NB4 (cell line): Measurements from ENCODE around the gene TMEM109.

Experiments used
- DNase-seq: peaks from one replicate; pipeline ENCODE4 v3.0.0; 2010; ENCODE audit warnings: low read depth
- H3K4me3 ChIP-seq: one replicate; pipeline ENCODE4 v1.5.1; 2011; ENCODE audit warnings: mild to moderate bottlenecking, low read depth, low read length, moderate library complexity
- MYC ChIP-seq: IDR thresholded peaks from 2 replicates; pipeline ENCODE4 v1.6.1; 2011; ENCODE audit warnings: low read depth, low read length
- POLR2A ChIP-seq: IDR thresholded peaks from 2 replicates; pipeline ENCODE4 v1.6.1; 2011; ENCODE audit warnings: mild to moderate bottlenecking; ENCODE audit not compliant: insufficient read length; ENCODE audit errors: extremely low read depth
- TF ChIP-seq, protein P1 (sequence below): IDR thresholded peaks from 2 replicates; pipeline ENCODE4 v1.6.1; 2011; ENCODE audit warnings: low read depth, low read length
- TF ChIP-seq, protein P2 (sequence below): IDR thresholded peaks from one replicate; pipeline ENCODE4 v1.5.1; 2012; ENCODE audit warnings: low read depth, low read length

The TMEM109 gene

DNA sequence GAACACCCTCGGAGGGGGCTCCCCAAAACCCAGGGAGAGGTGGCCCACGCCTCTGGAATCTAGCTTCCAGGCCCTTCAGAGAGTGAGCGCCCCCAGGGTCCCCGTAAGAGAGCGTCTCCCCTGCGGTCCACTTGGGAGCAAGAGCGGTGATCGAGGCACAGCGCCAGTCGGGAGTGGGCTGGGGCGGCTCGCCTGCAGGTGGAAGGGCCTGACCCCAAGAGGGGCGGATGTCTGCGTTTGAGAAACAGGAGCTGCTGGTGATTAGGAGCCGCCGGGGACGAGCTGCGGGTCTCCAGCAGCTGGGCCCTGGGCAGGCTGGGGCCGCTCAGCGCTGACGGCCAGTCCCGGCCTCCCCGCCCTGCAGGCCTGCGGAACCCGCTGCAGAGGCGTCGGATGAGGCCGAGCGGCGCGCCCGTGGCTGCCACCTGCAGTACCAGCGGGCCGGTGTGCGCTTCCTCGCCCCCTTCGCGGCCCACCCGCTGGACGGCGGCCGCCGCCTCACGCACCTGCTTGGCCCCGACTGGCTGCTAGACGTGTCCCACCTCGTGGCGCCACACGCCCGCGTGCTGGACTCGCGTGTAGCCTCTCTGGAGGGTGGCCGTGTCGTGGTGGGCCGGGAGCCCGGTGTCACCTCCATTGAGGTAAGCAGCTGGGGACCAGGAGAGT is 20.3 kb downstream of the TMEM109 start:
- TF ChIP-seq MYC: no peak
- TF ChIP-seq, protein P1, sequence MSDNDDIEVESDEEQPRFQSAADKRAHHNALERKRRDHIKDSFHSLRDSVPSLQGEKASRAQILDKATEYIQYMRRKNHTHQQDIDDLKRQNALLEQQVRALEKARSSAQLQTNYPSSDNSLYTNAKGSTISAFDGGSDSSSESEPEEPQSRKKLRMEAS: no peak
- no peak for TF ChIP-seq POLR2A
- TF ChIP-seq, protein P2, sequence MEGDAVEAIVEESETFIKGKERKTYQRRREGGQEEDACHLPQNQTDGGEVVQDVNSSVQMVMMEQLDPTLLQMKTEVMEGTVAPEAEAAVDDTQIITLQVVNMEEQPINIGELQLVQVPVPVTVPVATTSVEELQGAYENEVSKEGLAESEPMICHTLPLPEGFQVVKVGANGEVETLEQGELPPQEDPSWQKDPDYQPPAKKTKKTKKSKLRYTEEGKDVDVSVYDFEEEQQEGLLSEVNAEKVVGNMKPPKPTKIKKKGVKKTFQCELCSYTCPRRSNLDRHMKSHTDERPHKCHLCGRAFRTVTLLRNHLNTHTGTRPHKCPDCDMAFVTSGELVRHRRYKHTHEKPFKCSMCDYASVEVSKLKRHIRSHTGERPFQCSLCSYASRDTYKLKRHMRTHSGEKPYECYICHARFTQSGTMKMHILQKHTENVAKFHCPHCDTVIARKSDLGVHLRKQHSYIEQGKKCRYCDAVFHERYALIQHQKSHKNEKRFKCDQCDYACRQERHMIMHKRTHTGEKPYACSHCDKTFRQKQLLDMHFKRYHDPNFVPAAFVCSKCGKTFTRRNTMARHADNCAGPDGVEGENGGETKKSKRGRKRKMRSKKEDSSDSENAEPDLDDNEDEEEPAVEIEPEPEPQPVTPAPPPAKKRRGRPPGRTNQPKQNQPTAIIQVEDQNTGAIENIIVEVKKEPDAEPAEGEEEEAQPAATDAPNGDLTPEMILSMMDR: no peak
- H3K4me3 ChIP-seq: no peak overlapping the region
- no peak for DNase-seq

DNA sequence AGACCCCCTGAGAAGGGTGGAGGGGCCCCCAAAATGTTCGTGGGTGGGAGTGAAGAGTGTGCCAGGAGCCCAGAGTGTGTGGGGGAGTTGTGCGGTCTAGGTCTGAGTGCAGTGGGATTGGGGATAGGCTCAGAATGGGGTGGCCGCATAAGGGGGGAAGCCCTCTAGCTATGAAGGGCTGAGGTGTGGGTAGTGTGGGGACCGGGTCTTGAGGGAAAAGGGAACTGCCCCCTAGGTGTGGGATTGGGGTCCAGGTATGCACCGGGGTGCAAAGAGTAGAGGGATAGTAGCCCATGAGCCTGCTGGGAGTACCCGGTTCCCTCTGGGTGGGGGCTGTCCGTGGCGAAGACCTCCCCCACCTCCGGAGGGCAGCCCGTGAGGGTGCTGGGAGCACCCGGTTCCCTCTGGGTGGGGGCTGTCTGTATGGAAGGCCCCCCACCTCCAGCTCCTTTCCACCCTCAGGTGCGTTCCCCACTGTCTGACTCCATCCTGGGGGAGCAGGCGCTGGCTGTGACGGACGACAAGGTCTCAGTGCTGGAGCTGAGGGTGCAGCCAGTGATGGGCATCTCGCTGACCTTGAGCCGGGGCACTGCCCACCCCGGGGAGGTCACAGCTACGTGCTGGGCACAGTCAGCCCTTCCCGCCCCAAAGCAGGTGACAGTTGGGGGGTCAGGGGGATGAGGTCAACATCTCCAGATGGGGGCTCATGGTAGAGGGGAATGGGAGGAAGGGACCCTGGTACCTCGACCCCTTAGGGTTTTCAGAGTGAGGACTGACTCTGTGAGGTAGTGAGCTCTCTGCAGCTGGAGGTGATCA is 21.0 kb downstream of the TMEM109 start:
- no peak for DNase-seq
- TF ChIP-seq, protein P1: no peak
- TF ChIP-seq, protein P2: no peak
- TF ChIP-seq POLR2A (no peak), MYC (no peak)
- no peak overlapping the region for H3K4me3 ChIP-seq

DNA sequence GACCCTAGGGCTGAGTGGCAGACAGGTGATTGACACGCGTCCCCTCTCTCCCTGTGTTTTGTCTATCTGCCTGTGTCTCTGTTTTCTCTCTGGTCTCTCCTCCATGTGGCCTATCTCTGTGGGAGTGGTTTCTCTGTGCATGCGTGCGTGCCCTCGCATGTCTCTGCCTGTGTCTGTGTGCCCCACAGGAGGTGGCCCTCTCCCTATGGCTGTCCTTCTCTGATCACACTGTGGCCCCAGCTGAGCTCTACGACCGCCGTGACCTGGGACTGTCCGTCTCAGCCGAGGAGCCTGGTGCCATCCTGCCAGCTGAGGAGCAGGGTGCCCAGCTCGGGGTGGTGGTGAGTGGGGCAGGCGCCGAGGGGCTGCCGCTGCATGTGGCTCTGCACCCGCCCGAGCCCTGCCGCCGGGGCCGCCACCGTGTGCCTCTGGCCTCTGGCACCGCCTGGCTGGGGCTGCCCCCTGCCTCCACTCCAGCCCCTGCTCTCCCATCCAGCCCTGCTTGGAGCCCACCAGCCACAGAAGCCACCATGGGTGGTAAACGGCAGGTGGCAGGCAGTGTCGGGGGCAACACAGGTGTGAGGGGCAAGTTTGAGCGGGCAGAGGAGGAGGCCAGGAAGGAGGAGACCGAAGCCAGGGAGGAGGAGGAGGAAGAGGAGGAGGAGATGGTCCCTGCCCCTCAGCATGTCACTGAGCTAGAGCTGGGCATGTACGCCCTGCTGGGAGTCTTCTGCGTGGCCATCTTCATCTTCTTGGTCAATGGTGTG is 21.9 kb downstream of the TMEM109 start:
- H3K4me3 ChIP-seq: no peak overlapping the region
- DNase-seq: no peak
- TF ChIP-seq, protein P2: no peak
- TF ChIP-seq POLR2A (no peak), MYC (no peak)
- TF ChIP-seq, protein P1: no peak

DNA sequence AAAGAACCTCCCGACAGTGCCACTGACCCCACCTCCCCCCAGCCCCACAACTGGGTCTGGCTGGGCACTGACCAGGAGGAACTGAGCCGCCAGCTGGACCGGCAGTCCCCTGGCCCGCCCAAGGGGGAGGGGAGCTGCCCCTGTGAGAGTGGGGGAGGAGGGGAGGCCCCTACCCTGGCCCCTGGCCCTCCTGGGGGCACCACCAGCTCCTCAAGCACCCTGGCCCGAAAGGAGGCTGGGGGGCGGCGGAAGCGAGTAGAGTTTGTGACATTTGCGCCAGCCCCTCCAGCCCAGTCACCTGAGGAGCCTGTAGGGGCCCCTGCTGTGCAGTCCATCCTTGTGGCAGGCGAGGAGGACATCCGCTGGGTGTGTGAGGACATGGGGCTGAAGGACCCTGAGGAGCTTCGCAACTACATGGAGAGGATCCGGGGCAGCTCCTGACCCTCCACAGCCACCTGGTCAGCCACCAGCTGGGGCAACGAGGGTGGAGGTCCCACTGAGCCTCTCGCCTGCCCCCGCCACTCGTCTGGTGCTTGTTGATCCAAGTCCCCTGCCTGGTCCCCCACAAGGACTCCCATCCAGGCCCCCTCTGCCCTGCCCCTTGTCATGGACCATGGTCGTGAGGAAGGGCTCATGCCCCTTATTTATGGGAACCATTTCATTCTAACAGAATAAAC is 22.6 kb downstream of the TMEM109 start:
- TF ChIP-seq, protein P1: no peak
- TF ChIP-seq MYC: no peak
- TF ChIP-seq, protein P2: no peak
- no peak for TF ChIP-seq POLR2A
- no peak for DNase-seq
- no peak overlapping the region for H3K4me3 ChIP-seq

DNA sequence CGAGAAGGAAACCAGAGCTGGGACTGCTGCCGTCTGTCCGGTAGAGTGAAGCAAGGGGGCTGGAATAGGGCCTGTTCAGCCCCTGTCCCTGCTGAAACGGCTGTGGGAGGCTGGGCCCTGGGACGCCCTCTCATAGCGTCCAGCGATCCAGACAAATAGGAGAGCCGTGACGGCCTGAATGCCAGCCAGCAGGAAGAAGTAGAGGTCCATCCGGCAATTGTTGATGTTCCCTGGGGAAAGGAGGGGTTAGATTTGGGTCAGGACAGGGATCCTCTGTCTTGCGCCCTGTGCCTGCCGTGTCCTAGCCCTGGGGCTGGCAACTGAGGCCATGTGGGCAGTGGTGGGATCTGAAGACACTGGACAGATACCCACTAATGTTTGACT is 23.2 kb downstream of the TMEM109 start:
- no peak for DNase-seq
- H3K4me3 ChIP-seq: no peak overlapping the region
- TF ChIP-seq, protein P1: no peak
- TF ChIP-seq, protein P2: no peak
- TF ChIP-seq MYC (no peak), POLR2A (no peak)
